NCI-H2227 (cell line): Measurements from ENCODE around the gene OXSM.

Experiments
- DNase-seq: peaks from one replicate; lab custom pipeline; 2025; ENCODE audit not compliant: unreplicated experiment; lab: John Stamatoyannopoulos, UW

OXSM gene

GRCh38 chr3:25789596-25790556, at the start of gene OXSM:
Gene OXSM, plus strand, starts transcription at chr3:25790090. Its CDS starts 931 bp downstream, at chr3:25791021.
- DNase-seq, result peak; percentile 92

DNA sequence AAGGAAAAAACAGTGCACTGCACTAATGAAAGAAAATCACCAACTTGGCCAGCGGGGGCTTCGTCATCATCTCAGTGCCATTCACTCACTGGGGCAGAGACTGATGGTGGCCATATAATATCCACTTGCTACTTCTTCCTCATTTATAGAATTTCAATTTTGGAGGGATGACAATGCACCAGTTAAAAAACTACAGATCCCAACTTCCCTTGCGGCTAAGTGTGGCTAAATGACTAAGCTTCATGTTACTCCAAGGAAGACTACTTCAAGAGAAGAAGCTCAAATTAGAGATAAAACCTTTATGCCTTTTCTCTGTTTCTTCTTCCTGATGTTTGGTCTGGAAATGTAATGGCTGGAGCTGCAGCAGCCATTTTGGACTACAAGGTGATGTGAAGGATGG, 45.4 kb upstream of the OXSM start:
- DNase-seq, result no peak

DNA sequence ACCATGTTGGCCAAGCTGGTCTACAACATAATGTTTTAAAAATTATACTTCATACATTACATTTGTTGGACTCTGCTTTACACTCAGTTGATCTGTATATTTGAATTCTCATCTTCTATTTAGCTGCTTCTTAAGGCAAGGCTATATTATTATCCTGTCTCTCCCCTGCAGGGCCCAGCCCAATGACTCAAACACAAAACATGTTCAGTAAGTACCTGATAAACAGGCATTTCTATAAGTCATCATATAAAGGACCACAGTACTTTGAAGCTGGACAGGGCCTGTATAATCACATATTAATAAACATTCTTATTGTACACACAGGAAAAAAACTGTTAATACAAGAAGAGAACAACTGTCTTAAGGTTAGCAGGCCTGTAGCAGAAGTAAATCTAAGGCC, 42.9 kb upstream of the OXSM start:
- DNase-seq, result no peak

DNA sequence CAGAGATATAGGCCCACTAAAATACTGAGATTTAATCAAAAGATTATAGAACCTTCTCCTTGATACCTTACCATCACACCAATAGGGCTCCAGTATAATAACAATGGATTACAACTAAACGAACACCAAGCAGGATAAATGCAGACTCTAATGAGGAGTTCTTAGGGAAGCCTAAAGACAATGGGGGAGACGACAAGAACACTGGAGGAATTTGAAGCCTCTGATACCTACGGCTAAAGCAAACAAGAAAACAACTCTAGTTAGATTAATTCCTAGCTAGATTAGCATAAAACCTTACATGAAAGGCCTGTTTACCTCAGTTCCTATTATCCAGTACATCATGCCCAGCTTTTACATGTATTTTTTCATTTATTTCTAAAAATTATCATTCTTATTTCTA, 41.7 kb upstream of the OXSM start:
- DNase-seq, result no peak

GRCh38 chr3:25749031-25749581, 40.8 kb upstream of the OXSM start:
- no peak for DNase-seq

DNA sequence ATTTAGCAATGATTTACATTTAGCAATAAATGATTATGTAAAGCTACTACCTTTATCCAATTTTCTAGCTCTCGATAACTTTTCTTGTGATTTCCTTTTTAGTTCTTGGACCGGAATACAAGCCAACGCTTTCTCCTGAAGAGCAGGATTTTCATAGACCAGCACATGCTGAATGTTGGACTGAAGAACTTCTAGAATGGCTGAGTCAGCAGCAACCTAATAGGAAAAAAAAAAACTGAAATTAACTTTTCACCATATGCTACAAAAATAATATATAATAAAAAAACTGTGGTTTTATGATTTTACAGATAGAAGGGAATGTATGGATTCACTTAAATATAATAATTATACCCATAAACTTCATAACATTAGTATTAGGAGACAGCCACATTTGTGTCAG, 38.8 kb upstream of the OXSM start:
- DNase-seq, result no peak

- DNase-seq, result no peak
Observed at GRCh38 chr3:25751725-25752124, 38.2 kb upstream of the OXSM start.

DNA sequence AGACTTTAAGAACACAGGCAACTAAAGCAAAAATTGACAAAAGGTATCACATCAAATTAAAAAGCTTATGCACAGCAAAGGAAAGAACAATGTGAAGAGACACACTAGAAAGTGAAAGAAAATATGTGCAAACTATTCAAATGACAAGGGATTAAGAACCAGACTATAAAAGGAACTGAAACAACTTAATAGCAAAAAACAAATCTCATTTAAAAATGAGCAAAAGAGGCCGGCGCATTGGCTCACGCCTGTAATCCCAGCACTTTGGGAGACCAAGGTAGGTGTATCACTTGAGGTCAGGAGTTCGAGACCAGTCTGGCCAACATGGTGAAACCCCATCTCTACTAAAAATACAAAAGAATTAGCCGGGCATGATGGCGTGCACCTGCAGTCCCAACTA, 21.0 kb upstream of the OXSM start:
- no peak for DNase-seq

GRCh38 chr3:25775936-25776335, 14.0 kb upstream of the OXSM start:
- no peak for DNase-seq

DNA sequence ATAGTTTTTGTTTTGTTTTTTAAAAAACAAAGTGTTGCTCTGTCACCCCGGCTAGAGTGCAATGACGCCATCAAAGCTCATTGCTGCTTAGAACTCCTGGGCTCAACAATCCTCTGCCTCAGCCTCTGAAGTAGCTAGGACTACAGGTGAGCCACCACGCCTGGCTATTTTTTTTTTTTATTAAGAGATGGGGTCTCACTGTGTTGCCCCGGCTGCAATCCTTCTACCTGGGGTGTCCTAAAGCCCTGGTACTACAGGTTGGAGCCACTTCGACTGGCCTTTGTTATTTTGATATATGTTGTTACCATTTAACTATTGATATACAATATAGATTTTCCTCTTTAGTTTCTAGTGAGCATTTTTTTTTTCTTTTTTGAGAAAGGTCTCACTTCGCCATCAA, 9.3 kb upstream of the OXSM start:
- no peak for DNase-seq

DNA sequence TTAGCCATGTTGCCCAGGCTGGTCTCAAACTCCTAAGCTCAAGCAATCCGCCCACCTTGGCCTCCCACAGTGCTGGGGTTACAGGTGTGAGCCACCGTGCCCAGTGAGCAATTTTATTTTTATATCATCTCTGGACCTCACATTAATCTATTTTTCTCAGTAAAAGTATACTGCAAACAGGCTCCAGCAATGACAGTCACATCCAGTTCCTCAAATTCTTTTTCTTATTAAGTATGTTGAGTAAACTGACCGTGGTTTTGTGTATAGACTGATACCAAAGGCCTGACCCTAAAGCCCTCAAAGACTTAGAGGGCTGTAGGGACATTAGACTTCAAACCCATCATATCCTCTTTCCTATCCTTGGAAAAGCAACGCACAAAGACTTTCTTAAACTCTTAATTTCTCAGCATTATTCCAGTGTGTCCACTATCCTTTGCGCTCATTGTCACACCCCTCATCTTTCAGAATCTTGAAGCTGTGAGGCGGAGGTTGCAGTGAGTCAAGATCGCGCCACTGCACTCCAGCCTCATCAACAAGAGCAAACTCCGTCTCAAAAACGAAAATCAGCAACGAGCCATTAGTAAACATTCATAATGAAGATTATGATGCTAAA, 8.6 kb upstream of the OXSM start:
- no peak for DNase-seq

DNA sequence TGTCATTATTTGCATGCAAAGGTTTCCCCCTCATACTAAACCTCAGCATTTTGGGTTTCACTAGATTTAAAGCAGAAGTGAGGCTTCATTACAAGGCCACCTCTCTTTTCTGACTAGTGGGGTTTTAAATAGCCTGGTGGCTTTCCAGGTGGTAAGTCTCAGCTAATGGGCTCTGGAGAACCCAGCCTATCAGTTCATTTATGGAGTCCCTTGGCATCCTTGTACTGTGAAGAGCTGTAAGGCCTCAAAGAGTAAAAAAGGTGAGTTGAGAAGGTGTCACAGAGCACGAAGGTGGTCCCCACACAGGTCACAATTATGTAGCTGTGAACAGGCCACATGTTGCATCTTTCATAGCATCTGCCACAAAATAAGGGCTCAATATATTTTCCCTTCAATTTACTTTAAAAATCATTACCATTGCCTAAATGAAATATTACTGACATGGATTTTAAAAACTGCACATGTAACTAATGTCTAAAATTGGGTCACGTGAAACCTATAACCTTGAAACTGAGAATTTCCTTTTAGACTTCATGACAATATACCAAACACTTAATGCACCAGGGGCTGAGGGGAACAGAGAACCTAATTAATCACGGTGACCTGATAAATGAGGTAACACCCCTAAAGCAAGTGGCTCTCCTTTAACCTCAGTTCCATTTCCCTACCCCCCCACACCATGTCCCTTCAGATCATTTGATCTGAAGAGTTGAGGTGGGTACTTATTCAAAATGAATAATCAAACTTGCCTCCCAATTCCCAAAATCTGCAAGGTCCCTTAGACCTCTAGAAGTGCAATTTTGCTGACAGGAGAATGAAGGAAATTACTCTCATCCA, 7.9 kb upstream of the OXSM start:
- no peak for DNase-seq

- no peak for DNase-seq
Observed at GRCh38 chr3:25782636-25782937, 7.3 kb upstream of the OXSM start.

DNA sequence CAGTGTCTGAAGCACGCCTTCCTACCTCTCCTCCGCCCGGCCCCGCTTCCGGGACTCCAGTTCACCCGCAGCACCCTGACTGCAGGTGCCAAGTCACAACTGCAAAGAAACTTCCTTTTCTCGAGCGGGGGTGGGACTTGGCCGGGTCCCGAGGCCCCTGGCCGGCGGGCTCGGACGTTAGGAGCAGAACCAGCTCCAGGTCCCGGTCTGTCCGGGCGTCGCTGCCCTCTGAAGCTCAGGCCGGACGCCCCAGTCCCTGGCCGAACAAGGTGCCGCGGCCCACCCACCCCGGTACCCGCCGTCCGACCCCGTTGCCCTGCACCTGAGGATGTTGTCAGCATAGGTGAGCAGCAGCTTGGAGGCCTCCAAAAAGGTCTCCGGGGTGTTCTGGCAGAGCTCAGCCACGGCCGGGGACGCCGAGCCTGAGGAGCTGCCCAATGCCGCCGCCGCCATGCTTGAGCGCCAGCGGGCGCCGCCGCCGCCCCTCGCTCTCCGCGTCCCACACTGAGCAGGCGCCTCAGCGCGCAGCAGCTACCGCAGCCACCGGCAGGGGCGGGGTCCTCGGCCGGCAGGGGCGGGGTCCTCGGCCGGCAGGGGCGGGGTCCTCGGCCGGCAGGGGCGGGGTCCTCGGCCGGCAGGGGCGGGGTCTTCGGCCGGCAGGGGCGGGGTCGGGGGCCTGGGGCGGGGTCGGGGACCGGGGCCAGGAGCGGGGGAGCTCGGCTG, 6.8 kb upstream of the OXSM start, which contains the start of gene NGLY1:
TSS of gene NGLY1 (minus strand) at position 506 of the 723 bp plus-strand sequence. CDS start at position 453, 53 bp downstream.
- peak; percentile 86 for DNase-seq

- peak; percentile 66 for DNase-seq
Observed at GRCh38 chr3:25783661-25784512, 6.0 kb upstream of the OXSM start.

DNA sequence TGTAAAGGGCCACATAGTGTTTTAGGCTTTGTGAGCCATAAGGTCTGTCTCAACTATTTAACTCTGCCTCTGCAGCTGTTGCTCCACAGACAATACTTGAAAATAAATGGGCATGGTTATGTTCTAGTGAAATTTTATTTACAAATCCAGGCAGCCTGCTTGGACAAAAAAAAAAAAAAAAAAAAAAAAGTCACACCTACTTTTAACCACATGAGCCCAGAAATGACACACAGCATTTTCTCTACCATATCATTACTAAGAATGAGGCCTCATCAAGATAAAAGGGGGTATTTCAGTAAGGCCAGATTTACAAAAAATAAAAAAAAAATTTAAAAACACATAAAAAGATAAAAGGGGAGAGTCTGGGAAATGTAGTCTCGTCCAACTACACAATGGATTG, 4.9 kb upstream of the OXSM start:
- DNase-seq, result peak; percentile 13

DNA sequence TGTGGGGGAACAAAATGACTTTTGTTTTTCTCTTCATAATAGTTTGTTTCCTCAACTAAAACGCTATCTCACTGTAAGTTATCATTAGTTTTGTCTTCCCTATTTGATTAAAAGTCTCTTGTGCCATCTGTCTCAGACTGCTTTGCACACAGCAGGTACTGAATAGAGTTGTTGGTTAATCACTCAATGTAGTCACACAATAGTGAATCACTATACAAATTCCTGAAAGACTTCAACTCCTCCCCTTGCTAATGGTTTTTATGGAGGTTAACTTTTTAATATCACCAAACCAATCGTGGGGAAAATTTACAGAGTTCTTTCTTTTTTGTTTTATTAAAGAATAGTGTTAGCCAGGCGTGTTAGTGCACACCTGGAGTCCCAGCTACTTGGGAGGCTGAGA, 4.1 kb upstream of the OXSM start:
- DNase-seq, result no peak

DNA sequence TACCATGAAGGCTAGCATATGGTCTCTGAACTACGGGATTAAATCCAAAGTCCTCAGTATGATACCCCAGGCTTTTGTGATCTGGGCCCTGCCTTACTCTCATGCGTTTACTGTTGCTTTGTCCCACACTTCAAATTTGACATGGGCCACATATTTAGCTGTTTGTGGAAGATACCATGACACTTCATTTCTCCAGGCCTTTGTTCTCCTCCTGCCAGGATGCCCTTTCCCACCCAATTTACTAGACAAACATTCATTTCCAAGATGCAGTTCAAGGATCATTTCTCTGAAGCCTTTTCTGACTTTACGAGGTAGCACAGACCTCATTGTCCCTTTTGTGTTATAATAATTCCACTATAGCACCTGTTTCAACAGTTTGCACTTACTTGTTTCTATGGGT, 2.2 kb upstream of the OXSM start:
- DNase-seq, result no peak

GRCh38 chr3:25789209-25789595, 688 bp upstream of the OXSM start:
- DNase-seq, result no peak

DNA sequence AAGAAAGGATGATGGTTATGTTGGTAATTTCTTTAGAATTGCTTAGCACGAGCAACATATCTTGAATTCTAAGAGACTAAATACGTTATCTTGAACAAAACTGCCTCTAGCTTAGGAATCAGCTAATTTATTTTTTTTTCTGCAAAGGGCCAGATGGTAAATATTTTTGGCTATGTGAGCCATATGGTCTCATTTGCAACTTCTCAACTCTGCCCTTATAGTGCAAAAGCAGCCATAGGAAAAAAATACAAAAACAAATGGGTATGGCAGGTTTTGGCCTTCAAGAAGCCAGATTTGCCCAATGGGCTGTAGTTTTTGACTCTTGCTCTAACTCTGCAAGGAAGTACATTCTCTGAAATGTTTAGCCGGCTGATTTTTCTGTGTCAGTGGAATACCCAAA, 11.9 kb downstream of the OXSM start:
- no peak for DNase-seq
